OCI-M1 (cell line): ENCODE data around the gene CSE1L.
"Not testable (repeated sequence)": the region's sequence is repeated elsewhere in the genome, so short reads cannot be mapped to it uniquely, and the experiment has no call there.

ENCODE experiments used
- DNase-seq: peaks from one replicate; lab custom pipeline; 2025; lab: John Stamatoyannopoulos, UW

CSE1L gene

GRCh38 chr20:49078310-49078709, 32.2 kb downstream of the CSE1L start:
- no peak for DNase-seq

- DNase-seq = not testable (repeated sequence)
Measured at GRCh38 chr20:49082295-49082694, 36.2 kb downstream of the CSE1L start.

GRCh38 chr20:49091104-49091503, 45.0 kb downstream of the CSE1L start:
- DNase-seq = no peak

- no peak for DNase-seq
Measured at GRCh38 chr20:49091762-49092161, 45.6 kb downstream of the CSE1L start.

GRCh38 chr20:49096203-49096730, 50.2 kb downstream of the CSE1L start:
- DNase-seq = no peak

GRCh38 chr20:49097159-49097558, 51.0 kb downstream of the CSE1L start:
- DNase-seq = no peak

- DNase-seq = no peak
Measured at GRCh38 chr20:49098136-49098535, 52.0 kb downstream of the CSE1L start.

- DNase-seq = no peak
Measured at GRCh38 chr20:49099011-49099410, 52.9 kb downstream of the CSE1L start.

- not testable (repeated sequence) for DNase-seq
Measured at GRCh38 chr20:49100292-49100691, 54.2 kb downstream of the CSE1L start.

GRCh38 chr20:49100972-49101371, 54.9 kb downstream of the CSE1L start:
- DNase-seq = peak; percentile 91

GRCh38 chr20:49103019-49103418, 56.9 kb downstream of the CSE1L start:
- no peak for DNase-seq

- DNase-seq = no peak
Measured at GRCh38 chr20:49103647-49104364, 57.7 kb downstream of the CSE1L start.

- DNase-seq = no peak
Measured at GRCh38 chr20:49104365-49104648, 58.2 kb downstream of the CSE1L start.

GRCh38 chr20:49104979-49105547, 59.0 kb downstream of the CSE1L start:
- DNase-seq = not testable (repeated sequence)

GRCh38 chr20:49106328-49106727, 60.2 kb downstream of the CSE1L start:
- DNase-seq = no peak

- DNase-seq = no peak
Measured at GRCh38 chr20:49110767-49111694, 64.9 kb downstream of the CSE1L start.

GRCh38 chr20:49112596-49113274, 66.6 kb downstream of the CSE1L start:
- no peak for DNase-seq

- no peak for DNase-seq
Measured at GRCh38 chr20:49115564-49115963, 69.5 kb downstream of the CSE1L start.

GRCh38 chr20:49118307-49118706, 72.2 kb downstream of the CSE1L start:
- DNase-seq = no peak

GRCh38 chr20:49119988-49120387, 73.9 kb downstream of the CSE1L start:
- DNase-seq = no peak

GRCh38 chr20:49122920-49123319, 76.8 kb downstream of the CSE1L start:
- DNase-seq = no peak

- no peak for DNase-seq
Measured at GRCh38 chr20:49123982-49124381, 77.9 kb downstream of the CSE1L start.
